ENCODE data around the gene ZMYM5. TPM values are rescaled to one million over a fixed set of nuclear protein-coding genes. Genes with fewer than 3 reads are reported as not detected.

The ZMYM5 gene
- total RNA-seq, 1 donor from 2014 or later = 17.1 TPM

- H3K27ac Mint-ChIP-seq = no peak overlapping the region
- H3K27me3 Mint-ChIP-seq = peaks cover 2% of the 10 kb centered on the region
- TF ChIP-seq CTCF (IDR thresholded peaks at IDR 0.05) = no peak
- intact Hi-C loops (cut with micrococcal nuclease) = loop anchor here (5.0 kb wide), 1 partner anchor 326 kb away; the partner anchor contains the start of gene TPTE2
- H3K4me1 Mint-ChIP-seq = no peaks in the 10 kb centered on the region
- ATAC-seq (ENCODE audit: low read depth) (no peak), DNase-seq (no peak)
- ChIA-PET CTCF (interaction anchor here (1.6 kb wide), 1 partner anchor 301 kb away, joined by 3 read pairs; no protein-coding TSS in a partner anchor), POLR2A (interaction anchor here (0.7 kb wide), 1 partner anchor 25 kb away, joined by 3 read pairs; no protein-coding TSS in a partner anchor)
- no peak overlapping the region for H3K4me3 Mint-ChIP-seq
- peaks cover 4% of the 10 kb centered on the region for H3K9me3 Mint-ChIP-seq
- H3K36me3 Mint-ChIP-seq (ENCODE audit: low read depth) = no peaks in the 10 kb centered on the region
Measured at GRCh38 chr13:19888799-19889198, 25.4 kb upstream of the ZMYM5 start.

GRCh38 chr13:19882231-19882630, 18.8 kb upstream of the ZMYM5 start:
- intact Hi-C loops (cut with micrococcal nuclease) = no loop called here
- no peak overlapping the region for H3K27ac Mint-ChIP-seq
- CTCF ChIA-PET = no interaction called here
- no peaks in the 10 kb centered on the region for H3K4me1 Mint-ChIP-seq
- peaks cover 6% of the 10 kb centered on the region for H3K27me3 Mint-ChIP-seq
- H3K36me3 Mint-ChIP-seq (ENCODE audit: low read depth) = no peaks in the 10 kb centered on the region
- peaks cover 4% of the 10 kb centered on the region for H3K9me3 Mint-ChIP-seq
- no peak overlapping the region for H3K4me3 Mint-ChIP-seq
- no peak for ATAC-seq (ENCODE audit: low read depth)
- no peak for DNase-seq
- POLR2A ChIA-PET = no interaction called here
- no peak for TF ChIP-seq CTCF (IDR thresholded peaks at IDR 0.05)

GRCh38 chr13:19881641-19882040, 18.2 kb upstream of the ZMYM5 start:
- Mint-ChIP-seq H3K27ac (no peak overlapping the region), H3K4me3 (no peak overlapping the region), H3K9me3 (peaks cover 4% of the 10 kb centered on the region), H3K27me3 (peaks cover 6% of the 10 kb centered on the region), H3K4me1 (no peaks in the 10 kb centered on the region), H3K36me3 (ENCODE audit: low read depth) (no peaks in the 10 kb centered on the region)
- ChIA-PET CTCF (no interaction called here), POLR2A (no interaction called here)
- intact Hi-C loops (cut with micrococcal nuclease) = no loop called here
- no peak for ATAC-seq (ENCODE audit: low read depth)
- TF ChIP-seq CTCF (IDR thresholded peaks at IDR 0.05) = no peak
- no peak for DNase-seq

- POLR2A ChIA-PET = interaction anchor here (1.2 to 3.5 kb wide), 7 partner anchors 23 to 231 kb away, joined by 3 to 53 read pairs (median 21); partner anchors contain the start of genes MPHOSPH8, PSPC1 and ZMYM2
- Mint-ChIP-seq H3K27ac (peak overlapping the region; percentile 96), H3K27me3 (no peaks in the 10 kb centered on the region), H3K4me1 (peaks cover 24% of the 10 kb centered on the region), H3K4me3 (peak overlapping the region; percentile 89), H3K36me3 (ENCODE audit: low read depth) (peaks cover 13% of the 10 kb centered on the region), H3K9me3 (no peaks in the 10 kb centered on the region)
- DNase-seq (no peak), ATAC-seq (ENCODE audit: low read depth) (peak; percentile 1)
- CTCF ChIA-PET = interaction anchor here (1.0 to 1.6 kb wide), 3 partner anchors 82 to 95 kb away, joined by 3 to 7 read pairs (median 5); partner anchors contain the start of gene PSPC1
- intact Hi-C loops (cut with micrococcal nuclease) = loop anchor here (5.0 to 10.0 kb wide), 5 partner anchors 300 to 1430 kb away; partner anchors contain the start of genes EEF1AKMT1, TPTE2 and XPO4
- no peak for TF ChIP-seq CTCF (IDR thresholded peaks at IDR 0.05)
Measured at GRCh38 chr13:19864746-19865309, 1.4 kb upstream of the ZMYM5 start.

GRCh38 chr13:19864024-19864745, 736 bp upstream of the ZMYM5 start:
- Mint-ChIP-seq H3K4me3 (peak overlapping the region; percentile 89), H3K4me1 (peaks cover 24% of the 10 kb centered on the region), H3K36me3 (ENCODE audit: low read depth) (peaks cover 15% of the 10 kb centered on the region), H3K27me3 (no peaks in the 10 kb centered on the region), H3K9me3 (no peaks in the 10 kb centered on the region), H3K27ac (peak overlapping the region; percentile 96)
- ATAC-seq (ENCODE audit: low read depth) (peak; percentile 22), DNase-seq (peak; percentile 77)
- CTCF ChIA-PET = interaction anchor here (1.0 to 1.6 kb wide), 5 partner anchors 64 to 96 kb away, joined by 3 to 7 read pairs (median 5); partner anchors contain the start of gene PSPC1
- POLR2A ChIA-PET = interaction anchor here (0.7 to 3.5 kb wide), 17 partner anchors 18 to 909 kb away, joined by 3 to 53 read pairs (median 4); partner anchors contain the start of genes EEF1AKMT1, GJA3, MPHOSPH8 and PSPC1
- TF ChIP-seq CTCF (IDR thresholded peaks at IDR 0.05) = no peak
- intact Hi-C loops (cut with micrococcal nuclease) = loop anchor here (5.0 to 10.0 kb wide), 5 partner anchors 299 to 1431 kb away; partner anchors contain the start of genes EEF1AKMT1, TPTE2 and XPO4
